ENCODE data around the gene SURF1.

- no peak for TF ChIP-seq CTCF (IDR thresholded peaks at IDR 0.05)
- no peak for TF ChIP-seq POLR2A (IDR thresholded peaks at IDR 0.05)
- TF ChIP-seq EP300 (IDR thresholded peaks at IDR 0.05): no peak
Observed at GRCh38 chr9:133386338-133386737, 30.1 kb upstream of the SURF1 start.

Data from tibial nerve (tissue), 4 donors.